ENCODE results near the gene SELENBP1. TPM values are rescaled to one million over a fixed set of nuclear protein-coding genes. Genes with fewer than 3 reads are reported as not detected.
A peak's percentile ranks its signal among the peaks of the same experiment; 100 is the strongest.

Gene SELENBP1
- 100 to 1,000 TPM; 241 to 804 (median 431) TPM for total RNA-seq

GRCh38 chr1:151372058-151372934, at the start of gene SELENBP1:
Gene SELENBP1 (minus strand): TSS chr1:151372705. CDS start chr1:151372641, 64 bp downstream.
- 31 to 46% methylated on average over 11 of the region's 11 CpGs for WGBS, 2 donors
- peaks cover 33 to 52% (median 42%) of the 10 kb centered on the region in 4 donors for H3K4me1 ChIP-seq
- ATAC-seq (ENCODE audit: low FRiP score in 2 of 2), result peak; percentile 84 to 85

GRCh38 chr1:151419819-151420218, 47.3 kb upstream of the SELENBP1 start:
- H3K4me1 ChIP-seq, result no peaks in the 10 kb centered on the region
- no peak overlapping the region for H3K4me3 ChIP-seq
- no peaks in the 10 kb centered on the region for H3K9me3 ChIP-seq
- H3K27me3 ChIP-seq, result no peaks in the 10 kb centered on the region
- peaks cover 23 to 95% (median 69%) of the 10 kb centered on the region in 4 donors for H3K36me3 ChIP-seq
- DNase-seq, result no peak
- no peak for TF ChIP-seq POLR2AphosphoS5 (IDR thresholded peaks at IDR 0.05)
- TF ChIP-seq, protein P1, sequence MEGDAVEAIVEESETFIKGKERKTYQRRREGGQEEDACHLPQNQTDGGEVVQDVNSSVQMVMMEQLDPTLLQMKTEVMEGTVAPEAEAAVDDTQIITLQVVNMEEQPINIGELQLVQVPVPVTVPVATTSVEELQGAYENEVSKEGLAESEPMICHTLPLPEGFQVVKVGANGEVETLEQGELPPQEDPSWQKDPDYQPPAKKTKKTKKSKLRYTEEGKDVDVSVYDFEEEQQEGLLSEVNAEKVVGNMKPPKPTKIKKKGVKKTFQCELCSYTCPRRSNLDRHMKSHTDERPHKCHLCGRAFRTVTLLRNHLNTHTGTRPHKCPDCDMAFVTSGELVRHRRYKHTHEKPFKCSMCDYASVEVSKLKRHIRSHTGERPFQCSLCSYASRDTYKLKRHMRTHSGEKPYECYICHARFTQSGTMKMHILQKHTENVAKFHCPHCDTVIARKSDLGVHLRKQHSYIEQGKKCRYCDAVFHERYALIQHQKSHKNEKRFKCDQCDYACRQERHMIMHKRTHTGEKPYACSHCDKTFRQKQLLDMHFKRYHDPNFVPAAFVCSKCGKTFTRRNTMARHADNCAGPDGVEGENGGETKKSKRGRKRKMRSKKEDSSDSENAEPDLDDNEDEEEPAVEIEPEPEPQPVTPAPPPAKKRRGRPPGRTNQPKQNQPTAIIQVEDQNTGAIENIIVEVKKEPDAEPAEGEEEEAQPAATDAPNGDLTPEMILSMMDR (IDR thresholded peaks at IDR 0.05), result no peak
- TF ChIP-seq EP300 (IDR thresholded peaks at IDR 0.05), result no peak
- no peak for TF ChIP-seq POLR2A (IDR thresholded peaks at IDR 0.05)
- ATAC-seq (ENCODE audit: low FRiP score in 2 of 2), result no peak
- 84 to 98% methylated on average over 5 of the region's 5 CpGs for whole genome bisulfite sequencing, 2 donors
- no peak overlapping the region for H3K27ac ChIP-seq

More at GRCh38 chr1:151372058-151372934, at the start of gene SELENBP1:
- TF ChIP-seq, protein P1 (IDR thresholded peaks at IDR 0.05), result no peak
- peak in 1 of 4 donors; percentile 23 for TF ChIP-seq EP300 (IDR thresholded peaks at IDR 0.05)
- TF ChIP-seq POLR2A (IDR thresholded peaks at IDR 0.05), result peak in 3 of 4 donors; percentile 81 to 96 (median 87)
- TF ChIP-seq POLR2AphosphoS5 (IDR thresholded peaks at IDR 0.05), result peak; percentile 82 to 98
- Histone ChIP-seq H3K9me3 (no peaks in the 10 kb centered on the region), H3K27me3 (no peaks in the 10 kb centered on the region), H3K36me3 (peaks cover 0 to 17% (median 4%) of the 10 kb centered on the region in 4 donors), H3K27ac (peak within 1 kb of the TSS; percentile 78 to 89 (median 84)), H3K4me3 (peak within 1 kb of the TSS; percentile 7 to 66 (median 56))
- DNase-seq, result peak in 1 of 2 donors; percentile 91

GRCh38 chr1:151418081-151418480, 45.6 kb upstream of the SELENBP1 start:
- ATAC-seq (ENCODE audit: low FRiP score in 2 of 2) (no peak), DNase-seq (no peak)
- no peaks in the 10 kb centered on the region for H3K4me1 ChIP-seq
- peaks cover 11 to 94% (median 57%) of the 10 kb centered on the region in 4 donors for H3K36me3 ChIP-seq
- no peak overlapping the region for H3K4me3 ChIP-seq
- no peaks in the 10 kb centered on the region for H3K9me3 ChIP-seq
- no peak overlapping the region for H3K27ac ChIP-seq
- TF ChIP-seq POLR2A (IDR thresholded peaks at IDR 0.05), result no peak
- TF ChIP-seq POLR2AphosphoS5 (IDR thresholded peaks at IDR 0.05), result no peak
- TF ChIP-seq EP300 (IDR thresholded peaks at IDR 0.05), result no peak
- TF ChIP-seq, protein P1 (IDR thresholded peaks at IDR 0.05), result no peak
- 100% methylated on average over 3 of the region's 3 CpGs for WGBS, 2 donors
- H3K27me3 ChIP-seq, result no peaks in the 10 kb centered on the region

DNA sequence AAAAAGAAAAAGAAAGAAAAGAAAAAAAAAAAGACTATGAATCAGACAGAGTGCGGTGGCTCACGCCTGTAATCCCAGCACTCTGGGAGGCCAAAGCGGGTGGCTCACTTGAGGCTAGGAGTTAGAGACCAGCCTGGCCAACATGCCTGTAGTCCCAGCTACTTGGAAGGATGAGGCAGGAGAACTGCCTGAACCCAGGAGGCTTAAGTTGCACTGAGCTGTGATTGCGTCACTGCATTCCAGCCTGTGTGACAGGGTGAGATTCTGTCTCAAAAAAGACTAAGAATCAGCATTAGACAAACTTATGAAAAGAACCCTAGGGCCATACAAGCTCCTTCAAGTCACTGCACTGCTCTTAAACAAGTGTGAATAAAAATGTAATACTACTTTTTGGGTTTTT, 43.7 kb upstream of the SELENBP1 start:
- 96% methylated on average over 4 of the region's 4 CpGs for WGBS, 2 donors
- no peak overlapping the region for H3K4me3 ChIP-seq
- ATAC-seq (ENCODE audit: low FRiP score in 2 of 2), result no peak
- DNase-seq, result no peak
- peaks cover 13 to 94% (median 51%) of the 10 kb centered on the region in 4 donors for H3K36me3 ChIP-seq
- no peak for TF ChIP-seq POLR2AphosphoS5 (IDR thresholded peaks at IDR 0.05)
- no peak for TF ChIP-seq POLR2A (IDR thresholded peaks at IDR 0.05)
- TF ChIP-seq, protein P1 (IDR thresholded peaks at IDR 0.05), result no peak
- TF ChIP-seq EP300 (IDR thresholded peaks at IDR 0.05), result no peak
- H3K27ac ChIP-seq, result no peak overlapping the region
- H3K4me1 ChIP-seq, result no peaks in the 10 kb centered on the region
- H3K27me3 ChIP-seq, result no peaks in the 10 kb centered on the region
- no peaks in the 10 kb centered on the region for H3K9me3 ChIP-seq

Data from upper lobe of left lung (tissue), 6 donors.